A549 (cell line): Measurements from ENCODE around the gene SHCBP1L.

ENCODE experiments used
- CHD2 ChIP-seq: fragments of 150-350 bp; IDR thresholded peaks from 2 replicates; pipeline ENCODE4 v1.6.1; 2014; ENCODE audit warnings: low read length; ENCODE audit not compliant: partially characterized antibody
- EP300 ChIP-seq, 2 experiments: fragments of >200 bp; sonication (Bioruptor Twin); formaldehyde crosslinking; IDR thresholded peaks; 2 replicates in 1 of 2; 3 replicates in 1 of 2; pipeline ENCODE4 v1.6.1; 2016 to 2017
- ESRRA ChIP-seq: fragments of 150-350 bp; IDR thresholded peaks from 2 replicates; pipeline ENCODE4 v1.6.1; 2014; ENCODE audit warnings: mild to moderate bottlenecking, low read length, borderline replicate concordance
- JUNB ChIP-seq: fragments of >200 bp; sonication (Bioruptor Twin); formaldehyde crosslinking; IDR thresholded peaks from 2 replicates; pipeline ENCODE4 v1.6.1; 2016
- POLR2A ChIP-seq: IDR thresholded peaks from 2 replicates; pipeline ENCODE4 v1.6.1; 2012; ENCODE audit warnings: mild to moderate bottlenecking, low read length
- POLR2AphosphoS2 ChIP-seq: conservative IDR thresholded peaks from 2 replicates; pipeline ENCODE4 v1.6.1; 2012; ENCODE audit warnings: low read length, improper control_type of control experiment, inconsistent platforms
- RAD21 ChIP-seq, 2 experiments: fragments of >200 bp in 1 of 2; sonication (Bioruptor Twin) in 1 of 2; formaldehyde crosslinking in 1 of 2; IDR thresholded peaks in 1 of 2; conservative IDR thresholded peaks in 1 of 2; 2 replicates in 1 of 2; 3 replicates in 1 of 2; pipeline ENCODE4 v1.6.1; 2012 to 2018; ENCODE audit warnings: inconsistent platforms in 1 of 2
- RFX5 ChIP-seq: fragments of 450-650 bp; IDR thresholded peaks from 2 replicates; pipeline ENCODE4 v1.7.1; 2014; ENCODE audit warnings: antibody characterized with exemption, mild to moderate bottlenecking, moderate library complexity
- TF ChIP-seq, protein P1 (sequence below): fragments of >200 bp; sonication (Bioruptor Twin); formaldehyde crosslinking; IDR thresholded peaks from 3 replicates; pipeline ENCODE4 v1.5.1; 2016

DNA sequence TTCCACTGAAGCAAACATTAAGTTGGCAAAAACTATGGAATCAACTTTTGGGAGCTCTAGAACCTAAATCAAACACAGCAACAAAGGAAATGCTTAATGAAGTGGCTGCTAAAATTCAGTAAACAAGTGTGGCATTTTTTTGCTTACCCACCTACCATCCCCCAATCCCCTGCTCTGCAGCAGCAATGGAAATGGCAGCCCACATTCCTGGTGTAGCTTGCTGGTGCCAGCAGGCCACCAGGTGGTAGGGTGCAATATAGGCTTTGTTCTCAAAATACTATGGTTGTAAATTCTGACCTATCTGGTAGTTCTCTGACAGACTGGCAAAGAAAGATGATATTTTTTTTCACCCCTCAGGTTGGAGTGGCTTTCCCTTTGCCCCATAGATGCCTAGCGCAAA is 42.8 kb downstream of the SHCBP1L start:
- TF ChIP-seq RAD21 (conservative IDR thresholded peaks at IDR 0.05 in 1 of 2, IDR thresholded peaks at IDR 0.05 in 1 of 2), result peak in 1 of 2 experiments; percentile 22; a peak in 2 of 5 replicates
- no peak for TF ChIP-seq EP300 (IDR thresholded peaks at IDR 0.05)
- TF ChIP-seq, protein P1, sequence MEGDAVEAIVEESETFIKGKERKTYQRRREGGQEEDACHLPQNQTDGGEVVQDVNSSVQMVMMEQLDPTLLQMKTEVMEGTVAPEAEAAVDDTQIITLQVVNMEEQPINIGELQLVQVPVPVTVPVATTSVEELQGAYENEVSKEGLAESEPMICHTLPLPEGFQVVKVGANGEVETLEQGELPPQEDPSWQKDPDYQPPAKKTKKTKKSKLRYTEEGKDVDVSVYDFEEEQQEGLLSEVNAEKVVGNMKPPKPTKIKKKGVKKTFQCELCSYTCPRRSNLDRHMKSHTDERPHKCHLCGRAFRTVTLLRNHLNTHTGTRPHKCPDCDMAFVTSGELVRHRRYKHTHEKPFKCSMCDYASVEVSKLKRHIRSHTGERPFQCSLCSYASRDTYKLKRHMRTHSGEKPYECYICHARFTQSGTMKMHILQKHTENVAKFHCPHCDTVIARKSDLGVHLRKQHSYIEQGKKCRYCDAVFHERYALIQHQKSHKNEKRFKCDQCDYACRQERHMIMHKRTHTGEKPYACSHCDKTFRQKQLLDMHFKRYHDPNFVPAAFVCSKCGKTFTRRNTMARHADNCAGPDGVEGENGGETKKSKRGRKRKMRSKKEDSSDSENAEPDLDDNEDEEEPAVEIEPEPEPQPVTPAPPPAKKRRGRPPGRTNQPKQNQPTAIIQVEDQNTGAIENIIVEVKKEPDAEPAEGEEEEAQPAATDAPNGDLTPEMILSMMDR, result no peak
- TF ChIP-seq CHD2, result no peak
- no peak for TF ChIP-seq JUNB
- no peak for TF ChIP-seq POLR2A
- no peak for TF ChIP-seq ESRRA
- no peak for TF ChIP-seq POLR2AphosphoS2
- no peak for TF ChIP-seq RFX5
